GM12892 (cell line): Measurements from ENCODE around the gene SNRPF.
A peak's percentile ranks its signal among the peaks of the same experiment; 100 is the strongest.

Experiments
- DNase-seq: peaks from one replicate; pipeline ENCODE4 v3.0.0; 2011; ENCODE audit not compliant: insufficient read length
- FAIRE-seq: peaks from 2 replicates; lab custom pipeline; 2011; peaks lifted over from hg19 to GRCh38; lab: Jason Lieb, UNC
- POLR2A ChIP-seq: IDR thresholded peaks from 2 replicates; pipeline ENCODE4 v1.6.1; 2011; ENCODE audit warnings: low read depth, low read length, control low read depth
- POLR2AphosphoS5 ChIP-seq: IDR thresholded peaks from 2 replicates; pipeline ENCODE4 v1.6.1; 2011; ENCODE audit warnings: low read depth, low read length, control low read depth
- TAF1 ChIP-seq: IDR thresholded peaks from 2 replicates; pipeline ENCODE4 v1.6.1; 2011; ENCODE audit warnings: low read depth, mild to moderate bottlenecking, control low read depth, low read length, borderline replicate concordance

Gene SNRPF

GRCh38 chr12:95863337-95863736, 4.6 kb downstream of the SNRPF start:
- TF ChIP-seq POLR2AphosphoS5 (no peak), POLR2A (no peak), TAF1 (no peak)
- DNase-seq (no peak), FAIRE-seq (no peak)

DNA sequence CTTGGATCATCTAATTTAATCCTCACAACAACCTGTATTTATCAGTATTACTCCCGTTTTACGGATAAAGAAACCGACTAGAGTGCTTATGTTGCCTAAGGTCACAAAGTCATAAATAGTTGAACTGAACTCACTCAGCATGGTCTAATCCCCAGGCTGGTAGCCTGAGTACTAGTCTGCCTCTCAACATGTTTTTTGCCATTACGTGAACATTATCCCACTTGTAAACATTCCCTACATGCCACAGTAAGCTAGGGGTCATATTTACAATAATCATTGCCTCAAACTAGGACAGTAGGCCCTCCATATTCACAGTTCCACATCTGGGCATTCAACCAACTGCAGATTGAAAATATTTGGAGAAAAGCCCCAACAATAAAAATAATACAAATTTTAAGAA, 12.1 kb downstream of the SNRPF start:
- FAIRE-seq (no peak), DNase-seq (no peak)
- TF ChIP-seq POLR2A (no peak), POLR2AphosphoS5 (no peak), TAF1 (no peak)

DNA sequence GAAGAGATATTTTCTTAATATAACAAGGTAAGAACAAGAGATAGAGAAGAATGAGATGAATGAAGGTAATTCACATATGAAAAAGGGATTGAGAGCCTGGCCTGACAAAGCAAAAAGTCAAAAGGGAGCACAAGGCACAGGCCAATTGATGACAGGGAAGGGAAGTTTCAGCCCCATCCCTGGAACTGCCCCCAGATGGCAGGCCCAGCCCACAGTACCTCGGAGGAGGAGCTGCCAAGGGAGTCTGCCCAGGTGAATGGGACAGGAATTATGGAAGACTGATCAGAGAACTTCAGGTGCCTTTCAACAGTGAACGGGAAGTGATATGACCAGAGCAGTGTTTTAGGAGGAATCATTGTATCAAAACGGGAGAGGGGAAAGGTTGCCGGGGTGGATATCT, 15.7 kb downstream of the SNRPF start:
- DNase-seq (no peak), FAIRE-seq (no peak)
- TF ChIP-seq TAF1 (no peak), POLR2AphosphoS5 (peak; percentile 33; the same call in 1 of the 2 replicates), POLR2A (no peak; the same call in 1 of the 2 replicates)

DNA sequence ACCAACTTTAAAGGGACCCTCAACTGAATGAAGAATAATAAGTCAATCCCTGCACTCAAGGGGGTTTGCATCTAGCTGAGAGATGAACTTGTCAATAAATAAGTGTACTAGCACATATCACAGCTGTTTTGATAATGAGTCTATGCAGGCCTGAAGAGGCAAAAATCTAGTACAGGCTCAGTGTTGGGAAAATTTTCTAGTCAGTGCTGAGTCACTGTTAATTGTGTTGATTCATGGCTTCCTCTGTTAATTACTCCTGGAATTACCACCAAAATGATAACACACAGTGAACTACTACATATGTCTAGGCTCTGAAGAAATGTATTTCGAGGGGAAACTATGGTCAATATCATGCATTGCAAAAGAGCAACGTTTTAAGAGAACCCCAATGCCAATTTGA, 18.9 kb downstream of the SNRPF start:
- DNase-seq, result no peak

DNA sequence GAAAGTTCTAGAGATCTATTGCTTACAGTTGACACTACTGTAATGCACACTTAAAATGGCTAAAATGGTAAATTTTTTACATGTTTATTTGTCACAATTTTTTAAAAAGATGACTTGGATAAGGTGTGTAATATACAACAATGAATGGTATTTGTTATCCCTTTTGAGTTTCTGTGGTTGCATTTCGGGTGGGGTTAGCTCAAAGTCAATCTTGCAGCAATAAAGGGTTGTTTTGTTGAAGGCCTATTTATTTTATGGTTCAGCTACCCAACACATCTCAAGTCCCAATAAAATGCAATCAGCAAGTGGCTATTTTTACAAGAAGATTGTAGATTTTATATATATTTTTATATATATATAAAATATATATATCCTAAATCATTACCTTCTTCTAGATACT, 22.1 kb downstream of the SNRPF start:
- TF ChIP-seq POLR2AphosphoS5, result no peak
- no peak for TF ChIP-seq TAF1
- TF ChIP-seq POLR2A, result no peak
- FAIRE-seq (no peak), DNase-seq (no peak)

More for the DNA sequence above, 18.9 kb downstream of the SNRPF start:
- FAIRE-seq, result peak; percentile 5
- TF ChIP-seq TAF1 (no peak), POLR2AphosphoS5 (no peak), POLR2A (no peak)

DNA sequence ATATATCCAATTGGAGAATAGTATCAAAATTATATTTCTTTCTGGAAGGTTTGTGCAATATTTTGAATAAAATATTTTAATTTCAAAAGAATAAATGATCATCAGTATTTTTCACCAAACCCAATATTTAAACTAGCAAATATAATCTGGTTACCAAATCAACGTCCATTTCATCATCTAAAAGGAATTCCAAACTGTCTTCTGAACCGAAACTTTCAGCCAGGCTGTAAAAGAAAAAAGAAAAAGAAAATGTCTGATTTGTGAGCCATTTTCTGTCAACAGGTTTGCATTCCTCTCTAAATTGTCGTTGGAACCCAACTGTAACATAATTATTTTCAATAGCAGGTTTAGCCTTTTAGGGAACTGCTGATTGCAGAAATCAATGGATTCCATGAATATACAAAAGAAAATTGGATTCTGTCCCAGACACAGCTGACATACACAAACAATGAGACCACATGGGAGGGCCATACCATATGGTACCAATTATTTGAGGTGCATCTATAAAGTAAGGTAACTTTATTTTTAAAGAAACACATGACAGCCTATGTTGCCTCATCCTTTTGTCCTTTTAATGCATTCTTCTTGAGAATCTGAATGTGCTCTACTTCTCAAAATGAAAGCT, 22.7 kb downstream of the SNRPF start:
- FAIRE-seq, result no peak
- DNase-seq, result no peak
- no peak for TF ChIP-seq POLR2AphosphoS5
- TF ChIP-seq TAF1, result no peak
- no peak for TF ChIP-seq POLR2A

DNA sequence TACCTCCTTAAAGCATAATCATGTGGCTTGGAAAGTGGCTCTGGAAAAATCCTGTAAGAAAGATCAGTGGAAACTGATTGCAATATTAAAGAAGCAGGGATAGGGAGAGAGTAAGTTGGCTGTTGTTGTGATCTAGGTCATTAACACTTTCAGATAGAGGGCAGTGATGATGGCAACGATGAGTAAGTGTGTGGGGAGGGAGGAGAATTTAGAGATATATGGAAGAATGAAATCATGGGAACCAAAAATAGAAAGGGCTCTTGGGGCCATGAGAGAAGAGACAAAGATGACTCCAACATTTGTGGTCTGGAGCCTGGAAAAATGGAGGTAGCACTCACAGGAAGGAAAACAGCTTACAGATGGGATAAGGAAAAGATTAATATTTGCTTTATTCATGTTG, 23.3 kb downstream of the SNRPF start:
- FAIRE-seq (no peak), DNase-seq (no peak)
- TF ChIP-seq POLR2AphosphoS5 (no peak), TAF1 (no peak), POLR2A (no peak)

GRCh38 chr12:95882873-95883272, 24.1 kb downstream of the SNRPF start:
- FAIRE-seq, result no peak
- no peak for DNase-seq
- no peak for TF ChIP-seq POLR2AphosphoS5
- no peak for TF ChIP-seq POLR2A
- TF ChIP-seq TAF1, result no peak

GRCh38 chr12:95884998-95885397, 26.2 kb downstream of the SNRPF start:
- DNase-seq, result no peak
- TF ChIP-seq POLR2AphosphoS5 (no peak), POLR2A (no peak), TAF1 (no peak)

GRCh38 chr12:95887311-95887710, 28.6 kb downstream of the SNRPF start:
- no peak for FAIRE-seq

More at GRCh38 chr12:95884998-95885397, 26.2 kb downstream of the SNRPF start:
- no peak for FAIRE-seq

DNA sequence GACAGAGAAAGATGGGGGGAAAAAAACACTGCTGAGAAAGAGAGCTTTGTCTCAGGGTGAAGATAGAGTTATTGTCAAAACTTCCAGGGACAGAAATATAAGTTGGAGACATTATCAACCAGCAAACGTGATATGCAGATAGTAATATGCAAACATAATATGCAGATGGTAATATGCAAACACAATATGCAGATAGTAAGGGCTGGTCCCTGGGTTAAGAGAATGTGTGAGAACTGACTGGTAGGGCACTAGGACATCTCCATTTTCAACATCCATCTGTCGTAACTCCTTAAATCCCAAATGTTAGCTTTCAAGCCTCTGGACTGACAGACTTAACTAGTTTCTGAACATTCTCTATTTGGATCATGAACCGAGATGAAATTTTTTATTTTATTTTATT, 32.2 kb downstream of the SNRPF start:
- DNase-seq, result no peak
- no peak for FAIRE-seq
- no peak for TF ChIP-seq POLR2AphosphoS5

More at GRCh38 chr12:95887311-95887710, 28.6 kb downstream of the SNRPF start:
- TF ChIP-seq POLR2AphosphoS5 (no peak), POLR2A (no peak), TAF1 (no peak)
- no peak for DNase-seq

DNA sequence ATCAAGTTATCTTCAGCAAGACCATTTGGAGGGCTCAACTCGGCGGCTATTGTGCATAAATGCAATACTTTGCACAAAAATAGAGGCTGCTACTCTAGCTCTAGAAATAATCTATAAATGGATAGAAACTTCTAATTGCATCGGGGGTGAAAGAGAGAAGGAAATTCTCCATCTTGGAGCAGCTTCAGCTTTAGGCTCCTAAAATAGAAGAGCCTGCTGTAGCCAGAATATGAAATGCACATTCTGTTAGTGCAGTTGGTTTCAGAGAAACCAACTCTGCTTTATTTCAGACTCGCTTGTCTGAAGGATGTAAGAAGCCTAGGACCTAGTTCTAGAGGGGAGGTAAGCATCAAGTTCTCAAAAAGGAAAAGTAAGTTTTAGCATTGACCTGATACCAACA, 38.1 kb downstream of the SNRPF start:
- no peak for DNase-seq
- no peak for FAIRE-seq
- no peak for TF ChIP-seq POLR2AphosphoS5
- TF ChIP-seq TAF1, result no peak
- TF ChIP-seq POLR2A, result no peak
